ENCODE data around the gene STK25.

Gene STK25

GRCh38 chr2:241495172-241496002 is 13.0 kb downstream of the STK25 start:
- no peak for DNase-seq (ENCODE audit: low read depth in 4 of 4, low spot score in 1 of 4)

GRCh38 chr2:241494311-241494908 is 14.0 kb downstream of the STK25 start:
- DNase-seq (ENCODE audit: low read depth in 4 of 4, low spot score in 1 of 4), result no peak

GRCh38 chr2:241493092-241493491 is 15.3 kb downstream of the STK25 start:
- no peak for DNase-seq (ENCODE audit: low read depth in 4 of 4, low spot score in 1 of 4)

GRCh38 chr2:241492174-241492565 is 16.2 kb downstream of the STK25 start:
- DNase-seq (ENCODE audit: low read depth in 4 of 4, low spot score in 1 of 4), result no peak

- no peak for DNase-seq (ENCODE audit: low read depth in 4 of 4, low spot score in 1 of 4)
Observed at GRCh38 chr2:241491549-241492173, 16.7 kb downstream of the STK25 start.

- no peak for DNase-seq (ENCODE audit: low read depth in 4 of 4, low spot score in 1 of 4)
Observed at GRCh38 chr2:241490825-241491506, 17.4 kb downstream of the STK25 start.

- DNase-seq (ENCODE audit: low read depth in 4 of 4, low spot score in 1 of 4), result no peak
Observed at GRCh38 chr2:241489733-241490680, 18.4 kb downstream of the STK25 start.

- no peak for DNase-seq (ENCODE audit: low read depth in 4 of 4, low spot score in 1 of 4)
Observed at GRCh38 chr2:241489088-241489487, 19.3 kb downstream of the STK25 start.

- DNase-seq (ENCODE audit: low read depth in 4 of 4, low spot score in 1 of 4), result no peak
Observed at GRCh38 chr2:241485172-241485911, 23.0 kb downstream of the STK25 start.

GRCh38 chr2:241483305-241483704 is 25.1 kb downstream of the STK25 start:
- no peak for DNase-seq (ENCODE audit: low read depth in 4 of 4, low spot score in 1 of 4)

GRCh38 chr2:241482126-241482955 is 26.0 kb downstream of the STK25 start:
- DNase-seq (ENCODE audit: low read depth in 4 of 4, low spot score in 1 of 4), result no peak

GRCh38 chr2:241481687-241482086 is 26.7 kb downstream of the STK25 start:
- DNase-seq (ENCODE audit: low read depth in 4 of 4, low spot score in 1 of 4), result no peak

GRCh38 chr2:241479026-241479898 is 29.1 kb downstream of the STK25 start:
- no peak for DNase-seq (ENCODE audit: low read depth in 4 of 4, low spot score in 1 of 4)

- no peak for DNase-seq (ENCODE audit: low read depth in 4 of 4, low spot score in 1 of 4)
Observed at GRCh38 chr2:241478166-241478565, 30.2 kb downstream of the STK25 start.

- no peak for DNase-seq (ENCODE audit: low read depth in 4 of 4, low spot score in 1 of 4)
Observed at GRCh38 chr2:241475267-241475666, 33.1 kb downstream of the STK25 start.

- no peak for DNase-seq (ENCODE audit: low read depth in 4 of 4, low spot score in 1 of 4)
Observed at GRCh38 chr2:241473399-241473798, 35.0 kb downstream of the STK25 start.

- DNase-seq (ENCODE audit: low read depth in 4 of 4, low spot score in 1 of 4), result no peak
Observed at GRCh38 chr2:241469746-241470145, 38.6 kb downstream of the STK25 start.

GRCh38 chr2:241468476-241468781 is 40.0 kb downstream of the STK25 start:
- DNase-seq (ENCODE audit: low read depth in 4 of 4, low spot score in 1 of 4), result no peak

Measured in stimulated activated CD4-positive, alpha-beta T cell treated with anti-CD3 and anti-CD28 coated beads, Interleukin-1b, Interleukin-23, amount 100 ng/mL, for 24 hours (primary cell).